ENCODE data around the gene DNAAF9.
"Not testable (repeated sequence)": the region's sequence is repeated elsewhere in the genome, so short reads cannot be mapped to it uniquely, and the experiment has no call there.

- not testable (repeated sequence) for TF ChIP-seq EZH2 (optimal IDR thresholded peaks at IDR 0.05; ENCODE audit: low read depth, low read length); CTCF (IDR thresholded peaks at IDR 0.05; ENCODE audit: low read length)
Observed at GRCh38 chr20:3426766-3427165, 19.3 kb upstream of the DNAAF9 start.

Measured in MM.1S (cell line).